Suprapubic skin (tissue), 4 donors: Measurements from ENCODE around the gene RSPH10B2. TPM values are rescaled to one million over a fixed set of nuclear protein-coding genes. Genes with fewer than 3 reads are reported as not detected.
"Not testable (repeated sequence)": the region's sequence is repeated elsewhere in the genome, so short reads cannot be mapped to it uniquely, and the experiment has no call there.

Experiments used
- DNase-seq, 2 donors: peaks; one replicate each; pipeline ENCODE4 v3.0.0-alpha.2; 2019; ENCODE audit warnings: low spot score in 2 of 2
- H3K27ac ChIP-seq: fragments of 200-600 bp; sonication (generic); one replicate; pipeline ENCODE4 v1.5.1; 2019
- H3K27me3 ChIP-seq: fragments of 200-600 bp; sonication (generic); one replicate; pipeline ENCODE4 v1.5.1; 2019
- H3K36me3 ChIP-seq: fragments of 200-600 bp; sonication (generic); one replicate; pipeline ENCODE4 v1.5.1; 2019
- H3K4me1 ChIP-seq: fragments of 200-600 bp; sonication (generic); one replicate; pipeline ENCODE4 v1.5.1; 2019
- H3K4me3 ChIP-seq: fragments of 200-600 bp; sonication (generic); one replicate; pipeline ENCODE4 v1.5.1; 2019; ENCODE audit warnings: mild to moderate bottlenecking
- H3K9me3 ChIP-seq: fragments of 200-600 bp; sonication (generic); one replicate; pipeline ENCODE4 v1.5.1; 2019
- EP300 ChIP-seq: sonication (generic); formaldehyde crosslinking; IDR thresholded peaks from one replicate; pipeline ENCODE4 v1.6.1; 2017; ENCODE audit warnings: antibody characterized with exemption
- POLR2A ChIP-seq, 2 donors: fragments of 450-650 bp; IDR thresholded peaks; one replicate each; pipeline ENCODE4 v1.6.1; 2017; ENCODE audit warnings: antibody characterized with exemption in 2 of 2, mild to moderate bottlenecking in 2 of 2, moderate library complexity in 2 of 2
- POLR2AphosphoS5 ChIP-seq, 3 donors: sonication (generic); formaldehyde crosslinking; IDR thresholded peaks; one replicate each; pipeline ENCODE4 v1.6.1; 2017; ENCODE audit warnings: antibody characterized with exemption in 3 of 3
- WGBS: methylation state at CpG from one replicate; pipeline ENCODE4 v1.1.5; 2018; 5-methylcytosine and 5-hydroxymethylcytosine counted together
- total RNA-seq, 4 donors: library from RNA; depleted of rRNA; stranded (reverse); fragments of >200 nt; gene quantifications; one replicate each; pipeline ENCODE4 v1.1.0, GENCODE V29; 2016
- TF ChIP-seq, protein P1 (sequence below), 2 donors: fragments of 200-600 bp in 1 of 2; fragments of 450-650 bp in 1 of 2; sonication (generic) in 1 of 2; IDR thresholded peaks; one replicate each; pipeline ENCODE4 v1.5.1; 2016 to 2019; ENCODE audit warnings: antibody characterized with exemption in 2 of 2, mild to moderate bottlenecking in 1 of 2, moderate library complexity in 1 of 2

The RSPH10B2 gene
- total RNA-seq = not detected

GRCh38 chr7:6753964-6754363 is at the start of gene RSPH10B2:
Gene RSPH10B2 (plus strand): TSS chr7:6754103. CDS start chr7:6757678, 3,575 bp downstream.
- not testable (repeated sequence) for DNase-seq, H3K27me3 ChIP-seq, H3K9me3 ChIP-seq, H3K36me3 ChIP-seq, H3K4me3 ChIP-seq, H3K27ac ChIP-seq, H3K4me1 ChIP-seq
- WGBS = no CpG with 5 or more reads among the region's 38 CpGs

DNA sequence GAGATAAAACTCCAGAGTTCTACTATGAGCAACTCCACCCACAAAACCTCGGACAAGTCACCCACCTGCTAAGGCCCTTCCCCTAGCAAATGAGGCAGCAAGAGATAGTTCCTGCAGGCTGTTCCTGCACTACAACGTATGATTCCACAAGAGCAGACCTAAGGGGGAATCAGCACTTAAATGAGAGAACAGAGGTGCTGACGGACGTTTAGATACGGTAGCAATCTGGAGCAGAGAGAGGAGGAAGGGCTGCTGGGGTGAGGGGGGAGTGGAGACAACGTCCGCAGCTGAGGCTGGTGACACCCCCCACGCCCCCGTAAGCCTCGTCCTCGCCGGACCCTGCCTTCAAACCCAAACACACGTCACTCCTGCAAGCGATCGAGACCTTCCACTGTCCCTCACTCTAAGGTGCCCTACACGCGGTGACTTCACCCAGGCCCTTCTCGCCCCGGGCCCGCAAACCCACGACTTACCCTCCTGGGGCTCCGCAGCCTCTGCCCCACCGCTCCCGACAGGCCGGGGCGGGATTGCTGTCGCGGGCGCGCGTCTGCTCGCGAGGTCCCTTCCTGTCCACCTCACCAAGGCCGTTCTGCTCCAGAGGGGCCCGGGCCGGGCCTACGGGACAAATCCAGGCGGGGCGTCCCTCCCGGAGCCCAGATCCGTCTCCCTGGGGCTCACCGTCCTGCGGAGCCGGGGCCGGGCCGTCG is 47.8 kb upstream of the RSPH10B2 start:
- TF ChIP-seq POLR2A (IDR thresholded peaks at IDR 0.05) (no peak), POLR2AphosphoS5 (IDR thresholded peaks at IDR 0.05) (no peak), EP300 (no peak)
- TF ChIP-seq, protein P1, sequence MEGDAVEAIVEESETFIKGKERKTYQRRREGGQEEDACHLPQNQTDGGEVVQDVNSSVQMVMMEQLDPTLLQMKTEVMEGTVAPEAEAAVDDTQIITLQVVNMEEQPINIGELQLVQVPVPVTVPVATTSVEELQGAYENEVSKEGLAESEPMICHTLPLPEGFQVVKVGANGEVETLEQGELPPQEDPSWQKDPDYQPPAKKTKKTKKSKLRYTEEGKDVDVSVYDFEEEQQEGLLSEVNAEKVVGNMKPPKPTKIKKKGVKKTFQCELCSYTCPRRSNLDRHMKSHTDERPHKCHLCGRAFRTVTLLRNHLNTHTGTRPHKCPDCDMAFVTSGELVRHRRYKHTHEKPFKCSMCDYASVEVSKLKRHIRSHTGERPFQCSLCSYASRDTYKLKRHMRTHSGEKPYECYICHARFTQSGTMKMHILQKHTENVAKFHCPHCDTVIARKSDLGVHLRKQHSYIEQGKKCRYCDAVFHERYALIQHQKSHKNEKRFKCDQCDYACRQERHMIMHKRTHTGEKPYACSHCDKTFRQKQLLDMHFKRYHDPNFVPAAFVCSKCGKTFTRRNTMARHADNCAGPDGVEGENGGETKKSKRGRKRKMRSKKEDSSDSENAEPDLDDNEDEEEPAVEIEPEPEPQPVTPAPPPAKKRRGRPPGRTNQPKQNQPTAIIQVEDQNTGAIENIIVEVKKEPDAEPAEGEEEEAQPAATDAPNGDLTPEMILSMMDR (IDR thresholded peaks at IDR 0.05) = no peak
- no peaks in the 10 kb centered on the region for H3K9me3 ChIP-seq
- peak overlapping the region; percentile 78 for H3K4me3 ChIP-seq
- WGBS = under 1% methylated on average over 32 of the region's 47 CpGs
- H3K27me3 ChIP-seq = no peaks in the 10 kb centered on the region
- peak in 1 of 2 donors; percentile 69 for DNase-seq
- H3K4me1 ChIP-seq = peaks cover 27% of the 10 kb centered on the region
- H3K36me3 ChIP-seq = peaks cover 22% of the 10 kb centered on the region
- H3K27ac ChIP-seq = peak overlapping the region; percentile 84

GRCh38 chr7:6706666-6707407 is 47.1 kb upstream of the RSPH10B2 start, which contains the start of gene ZNF12:
Gene ZNF12 (minus strand): TSS chr7:6706947. CDS start chr7:6705173, 1,774 bp downstream.
- DNase-seq = peak; percentile 98
- H3K4me3 ChIP-seq = peak within 1 kb of the TSS; percentile 78
- peaks cover 27% of the 10 kb centered on the region for H3K4me1 ChIP-seq
- no peaks in the 10 kb centered on the region for H3K27me3 ChIP-seq
- H3K9me3 ChIP-seq = no peaks in the 10 kb centered on the region
- H3K27ac ChIP-seq = peak within 1 kb of the TSS; percentile 84
- TF ChIP-seq, protein P1 (IDR thresholded peaks at IDR 0.05) = no peak
- TF ChIP-seq EP300 (no peak), POLR2A (IDR thresholded peaks at IDR 0.05) (peak; percentile 46 to 71), POLR2AphosphoS5 (IDR thresholded peaks at IDR 0.05) (peak; percentile 19 to 47 (median 41))
- peaks cover 17% of the 10 kb centered on the region for H3K36me3 ChIP-seq
- WGBS = 12% methylated on average over 7 of the region's 65 CpGs

- Histone ChIP-seq H3K36me3 (peaks cover 10% of the 10 kb centered on the region), H3K4me1 (peaks cover 24% of the 10 kb centered on the region), H3K27ac (no peak overlapping the region), H3K27me3 (no peaks in the 10 kb centered on the region), H3K9me3 (no peaks in the 10 kb centered on the region), H3K4me3 (no peak overlapping the region)
- WGBS = 98% methylated on average over 3 of the region's 3 CpGs
- no peak for DNase-seq
- TF ChIP-seq POLR2AphosphoS5 (IDR thresholded peaks at IDR 0.05) = no peak
- no peak for TF ChIP-seq EP300
- TF ChIP-seq, protein P1 (IDR thresholded peaks at IDR 0.05) = no peak
- TF ChIP-seq POLR2A (IDR thresholded peaks at IDR 0.05) = no peak
These were observed 45.6 kb upstream of the RSPH10B2 start for GRCh38 chr7:6708304-6708703.

GRCh38 chr7:6709808-6710207 is 44.1 kb upstream of the RSPH10B2 start:
- Histone ChIP-seq H3K36me3 (no peaks in the 10 kb centered on the region), H3K9me3 (no peaks in the 10 kb centered on the region), H3K27ac (no peak overlapping the region), H3K27me3 (no peaks in the 10 kb centered on the region), H3K4me3 (no peak overlapping the region), H3K4me1 (peaks cover 17% of the 10 kb centered on the region)
- 95% methylated on average over 6 of the region's 6 CpGs for WGBS
- no peak for TF ChIP-seq POLR2AphosphoS5 (IDR thresholded peaks at IDR 0.05)
- TF ChIP-seq EP300 = no peak
- TF ChIP-seq, protein P1 (IDR thresholded peaks at IDR 0.05) = no peak
- TF ChIP-seq POLR2A (IDR thresholded peaks at IDR 0.05) = no peak
- no peak for DNase-seq
